Hypothalamus (tissue), 51 donors: ENCODE measurements around the gene GOLGA6A.
A peak's percentile ranks its signal among the peaks of the same experiment; 100 is the strongest.

ENCODE experiments used
- DNase-seq, 51 donors: peaks; one replicate each; lab custom pipeline; 2025; lab: John Stamatoyannopoulos, UW

GOLGA6A gene

DNA sequence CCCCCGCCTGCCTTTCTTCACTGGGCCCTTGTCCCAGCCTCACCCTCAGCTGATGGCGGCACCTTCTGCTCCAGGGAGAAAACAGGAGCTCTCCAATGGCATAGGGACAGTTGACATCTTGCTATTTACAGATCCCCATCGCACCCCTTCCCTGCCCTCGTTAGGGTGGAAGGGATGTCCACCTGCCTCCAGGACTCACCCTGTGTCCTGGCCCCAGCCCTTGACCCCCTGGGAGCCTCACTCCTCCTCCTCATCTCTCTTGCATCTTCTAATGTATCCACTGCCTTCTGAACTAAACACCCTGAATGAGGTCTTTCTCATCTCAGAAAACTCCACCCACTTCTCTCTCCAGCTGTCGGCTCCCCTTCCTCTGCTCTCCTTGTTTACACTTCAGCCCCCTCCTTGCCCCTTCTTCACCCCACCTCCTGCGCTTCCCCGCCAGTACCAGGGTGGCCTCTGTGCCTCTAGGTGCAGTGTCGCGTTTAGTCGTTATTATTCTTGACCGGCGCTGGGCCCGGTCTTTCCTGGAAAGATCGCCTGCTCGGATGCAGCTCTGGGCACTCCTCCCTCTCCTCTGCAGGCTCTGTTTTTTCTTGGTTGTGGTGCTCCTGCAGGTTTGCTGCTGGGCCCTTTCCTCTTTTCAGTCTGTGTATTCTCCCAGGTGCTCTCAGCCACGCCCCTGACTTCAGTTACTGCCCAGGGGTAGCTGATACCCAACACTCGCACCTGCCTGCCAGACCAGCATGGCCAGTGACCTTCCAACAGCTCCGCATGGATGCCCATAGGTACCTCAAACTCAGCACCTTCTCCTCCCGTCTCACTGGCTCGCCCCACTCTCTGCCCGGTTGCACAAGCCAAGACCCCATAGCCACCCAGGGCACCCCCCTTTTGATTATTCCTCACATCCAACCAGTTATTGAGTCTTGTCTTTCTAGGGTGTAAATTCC lies 44.9 kb downstream of the GOLGA6A start:
- no peak for DNase-seq

DNA sequence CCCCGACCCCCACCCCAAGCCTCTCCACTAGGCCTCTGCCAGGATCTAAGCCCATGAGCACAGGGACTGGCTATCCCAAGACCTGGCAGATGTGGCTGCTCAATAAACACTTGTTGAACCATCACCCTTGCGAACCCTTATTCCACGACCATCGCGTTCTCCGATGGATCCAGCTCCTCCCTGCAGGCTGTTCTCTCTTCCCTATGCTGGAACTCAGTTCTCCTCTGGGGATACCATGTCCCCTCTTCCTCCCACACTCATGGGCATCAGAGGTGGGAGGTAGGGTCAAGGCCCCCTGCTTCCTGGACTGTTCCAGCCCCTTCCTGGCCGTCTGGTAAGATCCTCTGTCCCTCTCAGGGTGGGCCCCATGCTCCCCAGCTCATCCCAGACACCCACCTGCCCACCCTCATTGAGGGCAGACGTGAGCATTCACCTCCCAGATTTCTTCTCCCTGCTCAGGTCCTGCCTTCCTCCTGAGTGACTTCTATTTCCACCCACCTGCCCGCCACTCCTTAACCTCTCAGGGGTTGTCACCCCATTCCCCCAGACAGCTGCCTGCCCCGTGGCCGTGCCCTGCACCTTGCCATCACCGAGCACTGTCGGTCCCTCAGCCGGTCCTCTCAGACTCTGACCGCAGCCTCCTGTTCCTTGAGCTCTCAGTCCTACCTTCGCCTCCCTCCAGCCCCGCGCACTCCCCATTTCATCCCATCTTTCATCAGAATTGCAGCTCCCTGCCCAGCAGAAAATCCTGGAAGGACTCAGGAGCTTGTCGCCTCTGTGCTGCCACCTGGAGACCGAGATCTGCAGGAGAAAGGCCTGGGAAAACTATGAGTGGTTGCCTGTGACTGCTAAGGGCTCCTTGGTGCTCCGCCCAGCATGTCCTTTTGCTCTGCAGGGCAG lies 45.8 kb downstream of the GOLGA6A start:
- peak in 24 of 51 donors; percentile 2 to 55 (median 24) for DNase-seq

DNA sequence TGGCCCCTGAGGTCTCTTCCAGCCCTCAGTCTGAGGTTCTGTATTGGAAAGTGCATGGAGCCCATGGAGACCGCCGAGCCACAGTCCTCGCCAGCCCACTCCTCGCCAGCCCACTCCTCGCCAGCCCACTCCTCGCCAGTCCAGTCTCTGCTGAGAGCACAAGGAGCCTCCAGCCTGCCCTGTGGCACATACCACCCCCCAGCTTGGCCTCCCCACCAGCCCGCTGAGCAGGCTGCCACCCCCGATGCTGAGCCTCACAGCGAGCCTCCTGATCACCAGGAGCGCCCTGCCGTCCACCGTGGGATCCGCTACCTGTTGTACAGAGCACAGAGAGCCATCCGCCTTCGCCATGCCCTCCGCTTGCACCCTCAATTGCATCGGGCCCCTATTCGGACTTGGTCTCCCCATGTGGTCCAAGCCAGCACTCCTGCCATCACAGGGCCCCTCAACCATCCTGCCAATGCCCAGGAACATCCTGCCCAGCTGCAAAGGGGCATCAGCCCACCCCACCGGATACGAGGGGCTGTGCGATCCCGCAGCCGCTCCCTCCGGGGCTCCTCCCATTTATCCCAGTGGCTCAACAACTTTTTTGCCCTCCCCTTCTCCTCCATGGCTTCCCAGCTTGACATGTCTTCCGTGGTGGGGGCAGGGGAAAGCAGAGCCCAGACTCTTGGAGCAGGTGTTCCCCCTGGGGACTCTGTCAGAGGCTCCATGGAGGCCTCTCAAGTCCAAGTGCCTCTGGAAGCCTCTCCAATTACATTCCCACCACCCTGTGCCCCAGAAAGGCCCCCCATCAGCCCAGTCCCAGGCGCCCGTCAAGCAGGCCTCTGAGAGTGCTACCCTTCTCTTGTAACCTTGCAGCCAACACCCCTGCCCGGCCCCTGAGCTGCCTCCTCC lies 47.0 kb downstream of the GOLGA6A start:
- no peak for DNase-seq

DNA sequence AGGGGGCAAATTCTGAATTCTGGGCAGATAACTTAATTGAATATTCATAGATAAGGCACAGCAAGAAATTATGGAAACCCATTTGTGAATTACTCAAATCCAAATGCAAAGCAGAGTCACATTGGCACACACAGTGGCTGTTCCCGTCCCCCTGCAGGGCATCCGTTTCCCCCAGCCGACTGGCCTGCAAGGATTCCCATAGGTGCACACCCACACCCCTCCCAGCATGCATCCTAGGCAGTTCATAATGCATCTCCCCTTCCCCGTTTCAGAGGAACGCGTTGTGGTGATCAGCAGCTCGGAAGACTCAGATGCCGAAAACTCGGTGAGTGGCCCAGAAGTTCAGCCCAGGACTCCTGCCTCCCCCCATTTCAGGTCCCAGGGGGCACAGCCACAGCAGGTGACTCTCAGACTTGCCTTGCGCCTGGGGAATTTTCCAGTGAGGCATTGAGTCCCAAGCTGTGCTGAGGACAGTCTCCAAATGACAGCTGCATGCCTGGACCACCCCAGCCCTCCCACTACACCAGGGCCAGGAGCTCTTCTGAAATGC lies 48.1 kb downstream of the GOLGA6A start:
- no peak for DNase-seq

DNA sequence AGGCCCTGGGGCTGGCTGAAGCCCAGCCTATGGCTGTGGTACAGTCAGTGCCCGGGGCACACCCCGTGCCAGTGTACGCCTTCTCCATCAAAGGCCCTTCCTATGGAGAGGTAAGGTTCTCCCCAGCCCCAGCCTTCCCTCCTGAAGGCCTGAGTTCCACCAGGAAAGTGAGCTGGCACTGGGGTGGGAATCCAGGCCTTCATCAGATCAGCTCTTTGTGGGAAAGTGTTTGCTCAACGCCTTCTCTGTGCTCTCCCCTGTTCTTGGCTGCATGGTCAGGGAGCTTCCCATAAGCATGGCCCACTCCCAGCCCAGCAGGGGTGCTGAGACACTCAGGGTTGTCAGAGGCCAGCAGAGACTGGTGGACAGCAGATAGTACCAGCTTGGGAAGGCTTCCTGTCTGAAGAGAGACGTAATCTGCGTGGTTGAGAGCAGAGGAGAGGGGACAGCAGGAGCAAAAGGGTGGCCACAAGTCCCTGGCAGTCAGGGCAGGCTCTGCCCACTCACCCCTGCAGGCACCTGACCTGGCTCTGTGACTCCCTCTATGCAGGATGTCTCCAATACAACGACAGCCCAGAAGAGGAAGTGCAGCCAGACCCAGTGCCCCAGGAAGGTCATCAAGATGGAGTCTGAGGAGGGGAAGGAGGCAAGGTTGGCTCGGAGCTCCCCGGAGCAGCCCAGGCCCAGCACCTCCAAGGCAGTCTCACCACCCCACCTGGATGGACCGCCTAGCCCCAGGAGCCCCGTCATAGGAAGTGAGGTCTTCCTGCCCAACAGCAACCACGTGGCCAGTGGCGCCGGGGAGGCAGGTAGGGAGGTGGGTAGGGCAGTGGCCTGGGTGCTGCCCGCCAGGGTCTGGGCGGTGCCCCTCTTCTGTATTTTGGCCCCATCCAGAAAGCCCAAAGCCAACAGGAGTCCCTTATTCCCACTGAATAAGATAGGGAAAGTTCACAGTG lies 49.5 kb downstream of the GOLGA6A start:
- DNase-seq, result no peak

- DNase-seq, result no peak
These were observed 50.3 kb downstream of the GOLGA6A start for GRCh38 chr15:74032046-74032445.

DNA sequence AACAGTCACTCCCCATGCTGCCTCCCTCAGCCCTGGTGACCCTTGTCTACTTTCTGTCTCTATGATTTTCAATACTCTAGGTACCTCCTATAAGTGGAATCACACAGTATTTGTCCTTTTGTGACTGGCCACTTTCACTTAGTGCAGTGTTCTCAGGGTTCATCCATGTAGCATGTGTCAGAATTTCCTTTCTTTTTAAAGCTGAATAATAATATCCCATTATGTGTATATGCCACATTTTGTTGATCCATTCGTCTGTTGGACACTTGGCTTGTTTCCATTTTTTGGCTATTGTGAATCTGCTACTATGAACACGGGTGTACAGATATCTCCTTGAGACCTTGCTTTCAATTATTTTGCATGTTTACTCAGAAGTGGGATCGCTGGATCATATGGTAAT lies 53.7 kb downstream of the GOLGA6A start:
- DNase-seq, result no peak

GRCh38 chr15:74027688-74028087 lies 54.7 kb downstream of the GOLGA6A start:
- DNase-seq, result no peak

DNA sequence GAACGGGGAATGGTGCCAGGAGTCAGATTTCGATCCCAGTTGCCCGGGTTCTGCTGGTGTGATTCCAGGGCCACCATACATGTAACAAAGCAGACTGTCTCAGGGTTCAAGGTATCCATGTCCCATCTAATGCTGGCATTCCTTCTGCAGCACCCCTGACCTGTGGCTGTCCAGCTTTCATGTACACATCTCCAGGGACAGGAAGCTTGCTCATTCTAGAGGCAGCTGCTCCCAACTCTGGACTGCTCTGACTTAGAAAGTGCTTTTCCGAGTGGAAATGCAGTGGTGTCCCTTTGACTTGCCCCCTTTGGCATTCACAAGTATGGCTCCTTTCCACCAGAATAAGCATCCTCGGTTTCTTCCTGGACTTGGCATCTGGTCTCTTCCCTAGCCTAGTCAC lies 56.9 kb downstream of the GOLGA6A start:
- no peak for DNase-seq

DNA sequence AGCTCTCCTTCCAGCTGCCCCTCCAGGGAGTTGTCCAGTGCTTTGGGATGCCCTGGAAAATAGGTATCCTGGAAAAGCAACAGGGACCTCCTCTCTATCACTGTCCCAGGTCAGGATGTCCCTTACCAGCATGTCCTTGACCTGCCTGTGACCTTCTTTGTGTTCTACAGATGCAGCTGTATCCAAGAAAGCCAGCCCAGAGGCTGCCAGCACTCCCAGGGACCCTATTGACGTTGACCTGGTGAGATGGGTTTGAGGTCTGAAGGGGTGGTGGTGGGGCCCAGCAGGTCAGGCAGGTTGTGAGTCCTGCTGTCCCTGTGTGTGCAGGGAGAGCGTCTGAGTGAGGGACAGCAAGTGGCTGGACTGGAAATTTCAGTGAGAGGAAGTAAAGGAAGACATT lies 57.7 kb downstream of the GOLGA6A start:
- DNase-seq, result no peak

DNA sequence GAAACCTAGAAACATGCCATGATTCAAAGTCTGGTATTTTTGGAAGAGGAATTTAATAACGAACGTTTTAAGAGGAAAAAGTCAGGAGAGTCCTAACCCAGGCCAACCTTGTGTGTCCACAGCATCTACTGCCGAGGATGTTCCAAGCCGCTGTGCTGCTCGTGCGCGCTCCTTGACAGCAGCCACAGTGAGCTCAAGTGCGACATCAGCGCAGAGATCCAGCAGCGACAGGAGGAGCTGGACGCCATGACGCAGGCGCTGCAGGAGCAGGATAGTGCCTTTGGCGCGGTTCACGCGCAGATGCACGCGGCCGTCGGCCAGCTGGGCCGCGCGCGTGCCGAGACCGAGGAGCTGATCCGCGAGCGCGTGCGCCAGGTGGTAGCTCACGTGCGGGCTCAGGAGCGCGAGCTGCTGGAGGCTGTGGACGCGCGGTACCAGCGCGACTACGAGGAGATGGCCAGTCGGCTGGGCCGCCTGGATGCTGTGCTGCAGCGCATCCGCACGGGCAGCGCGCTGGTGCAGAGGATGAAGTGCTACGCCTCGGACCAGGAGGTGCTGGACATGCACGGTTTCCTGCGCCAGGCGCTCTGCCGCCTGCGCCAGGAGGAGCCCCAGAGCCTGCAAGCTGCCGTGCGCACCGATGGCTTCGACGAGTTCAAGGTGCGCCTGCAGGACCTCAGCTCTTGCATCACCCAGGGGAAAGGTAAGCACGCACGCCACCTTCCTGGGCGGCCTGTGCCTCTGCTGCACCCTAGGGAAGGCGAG lies 59.5 kb downstream of the GOLGA6A start:
- no peak for DNase-seq
